ENCODE results near the gene CTIF.

- TF ChIP-seq POLR2A (IDR thresholded peaks at IDR 0.05; ENCODE audit: low read depth, low read length) (no peak), SPI1 (IDR thresholded peaks at IDR 0.05; ENCODE audit: low read depth, low read length) (no peak), POLR2AphosphoS5 (IDR thresholded peaks at IDR 0.05; ENCODE audit: low read depth, low read length) (no peak), TAF1 (IDR thresholded peaks at IDR 0.05; ENCODE audit: low read depth, low read length) (no peak), POU2F2 (IDR thresholded peaks at IDR 0.05; ENCODE audit: low read depth, low read length) (no peak)
These were observed 240.6 kb downstream of the CTIF start for GRCh38 chr18:48779462-48779861.

Data from GM12891 (cell line).